Measurements from ENCODE around the gene TVP23C.
A peak's percentile ranks its signal among the peaks of the same experiment; 100 is the strongest.
"Not testable (repeated sequence)": the region's sequence is repeated elsewhere in the genome, so short reads cannot be mapped to it uniquely, and the experiment has no call there.

Gene TVP23C

GRCh38 chr17:15563375-15563857, at the start of gene TVP23C:
Gene TVP23C (minus strand): TSS chr17:15563483. CDS start chr17:15563448, 35 bp downstream.
- H3F3A ChIP-seq (ENCODE audit: insufficient read depth); H3K9ac ChIP-seq (ENCODE audit: low read length); H3K27me3 ChIP-seq (ENCODE audit: low read length); H3K36me3 ChIP-seq (ENCODE audit: low read length); H3K79me2 ChIP-seq (ENCODE audit: insufficient read depth, low read length); H3K9me2 ChIP-seq (replicated peaks; ENCODE audit: insufficient read depth, low read length); H3K27ac ChIP-seq (ENCODE audit: low read depth, low read length); H3K4me3 ChIP-seq (ENCODE audit: insufficient read depth, low read length, poor library complexity, severe bottlenecking); H3K9me3 ChIP-seq (ENCODE audit: insufficient read depth, low read length); H2AFZ ChIP-seq (ENCODE audit: low read depth, low read length, severe bottlenecking); H4K20me1 ChIP-seq (ENCODE audit: low read depth, low read length): not testable (repeated sequence)
- H3K4me2 ChIP-seq (ENCODE audit: low read depth, low read length, poor library complexity, severe bottlenecking): peak within 1 kb of the TSS; percentile 33

- not testable (repeated sequence) for H3K4me2 ChIP-seq (ENCODE audit: low read depth, low read length, poor library complexity, severe bottlenecking); H3K9me2 ChIP-seq (replicated peaks; ENCODE audit: insufficient read depth, low read length); H3K27ac ChIP-seq (ENCODE audit: low read depth, low read length); H3K36me3 ChIP-seq (ENCODE audit: low read length); H3K9me3 ChIP-seq (ENCODE audit: insufficient read depth, low read length); H4K20me1 ChIP-seq (ENCODE audit: low read depth, low read length); H3K4me3 ChIP-seq (ENCODE audit: insufficient read depth, low read length, poor library complexity, severe bottlenecking); H3F3A ChIP-seq (ENCODE audit: insufficient read depth); H3K9ac ChIP-seq (ENCODE audit: low read length); H3K27me3 ChIP-seq (ENCODE audit: low read length); H3K79me2 ChIP-seq (ENCODE audit: insufficient read depth, low read length); H2AFZ ChIP-seq (ENCODE audit: low read depth, low read length, severe bottlenecking)
These were observed 29.7 kb upstream of the TVP23C start for GRCh38 chr17:15592960-15593359.

- H3K27me3 ChIP-seq (ENCODE audit: low read length); H4K20me1 ChIP-seq (ENCODE audit: low read depth, low read length); H3K79me2 ChIP-seq (ENCODE audit: insufficient read depth, low read length); H3K9me3 ChIP-seq (ENCODE audit: insufficient read depth, low read length); H3F3A ChIP-seq (ENCODE audit: insufficient read depth); H3K9me2 ChIP-seq (replicated peaks; ENCODE audit: insufficient read depth, low read length); H2AFZ ChIP-seq (ENCODE audit: low read depth, low read length, severe bottlenecking); H3K4me2 ChIP-seq (ENCODE audit: low read depth, low read length, poor library complexity, severe bottlenecking); H3K36me3 ChIP-seq (ENCODE audit: low read length); H3K9ac ChIP-seq (ENCODE audit: low read length); H3K4me3 ChIP-seq (ENCODE audit: insufficient read depth, low read length, poor library complexity, severe bottlenecking); H3K27ac ChIP-seq (ENCODE audit: low read depth, low read length): not testable (repeated sequence)
These were observed 28.7 kb upstream of the TVP23C start for GRCh38 chr17:15591986-15592385.

- H3K36me3 ChIP-seq (ENCODE audit: low read length); H3F3A ChIP-seq (ENCODE audit: insufficient read depth); H3K79me2 ChIP-seq (ENCODE audit: insufficient read depth, low read length); H3K4me3 ChIP-seq (ENCODE audit: insufficient read depth, low read length, poor library complexity, severe bottlenecking); H3K9me3 ChIP-seq (ENCODE audit: insufficient read depth, low read length); H3K9me2 ChIP-seq (replicated peaks; ENCODE audit: insufficient read depth, low read length); H3K9ac ChIP-seq (ENCODE audit: low read length); H4K20me1 ChIP-seq (ENCODE audit: low read depth, low read length); H3K27me3 ChIP-seq (ENCODE audit: low read length); H2AFZ ChIP-seq (ENCODE audit: low read depth, low read length, severe bottlenecking); H3K27ac ChIP-seq (ENCODE audit: low read depth, low read length); H3K4me2 ChIP-seq (ENCODE audit: low read depth, low read length, poor library complexity, severe bottlenecking): not testable (repeated sequence)
These were observed 27.6 kb upstream of the TVP23C start for GRCh38 chr17:15590844-15591243.

GRCh38 chr17:15589544-15590536, 26.6 kb upstream of the TVP23C start:
- peak overlapping the region; percentile 54; the same call in 1 of the 2 replicates for H3K27ac ChIP-seq (ENCODE audit: low read depth, low read length)

GRCh38 chr17:15588017-15588416, 24.7 kb upstream of the TVP23C start:
- H3K9me2 ChIP-seq (replicated peaks; ENCODE audit: insufficient read depth, low read length); H3K36me3 ChIP-seq (ENCODE audit: low read length); H3K27me3 ChIP-seq (ENCODE audit: low read length); H2AFZ ChIP-seq (ENCODE audit: low read depth, low read length, severe bottlenecking); H3K9ac ChIP-seq (ENCODE audit: low read length); H3K79me2 ChIP-seq (ENCODE audit: insufficient read depth, low read length); H3K4me3 ChIP-seq (ENCODE audit: insufficient read depth, low read length, poor library complexity, severe bottlenecking); H3K27ac ChIP-seq (ENCODE audit: low read depth, low read length); H3K9me3 ChIP-seq (ENCODE audit: insufficient read depth, low read length); H3F3A ChIP-seq (ENCODE audit: insufficient read depth); H3K4me2 ChIP-seq (ENCODE audit: low read depth, low read length, poor library complexity, severe bottlenecking); H4K20me1 ChIP-seq (ENCODE audit: low read depth, low read length): not testable (repeated sequence)

More at GRCh38 chr17:15589544-15590536, 26.6 kb upstream of the TVP23C start:
- H3K9me3 ChIP-seq (ENCODE audit: insufficient read depth, low read length); H3K4me3 ChIP-seq (ENCODE audit: insufficient read depth, low read length, poor library complexity, severe bottlenecking); H3F3A ChIP-seq (ENCODE audit: insufficient read depth); H3K79me2 ChIP-seq (ENCODE audit: insufficient read depth, low read length); H3K9me2 ChIP-seq (replicated peaks; ENCODE audit: insufficient read depth, low read length); H4K20me1 ChIP-seq (ENCODE audit: low read depth, low read length); H3K36me3 ChIP-seq (ENCODE audit: low read length); H3K9ac ChIP-seq (ENCODE audit: low read length); H2AFZ ChIP-seq (ENCODE audit: low read depth, low read length, severe bottlenecking); H3K27me3 ChIP-seq (ENCODE audit: low read length): not testable (repeated sequence)
- peak overlapping the region; percentile 63 for H3K4me2 ChIP-seq (ENCODE audit: low read depth, low read length, poor library complexity, severe bottlenecking)

- not testable (repeated sequence) for H3K9me2 ChIP-seq (replicated peaks; ENCODE audit: insufficient read depth, low read length); H3F3A ChIP-seq (ENCODE audit: insufficient read depth); H3K27ac ChIP-seq (ENCODE audit: low read depth, low read length); H3K4me3 ChIP-seq (ENCODE audit: insufficient read depth, low read length, poor library complexity, severe bottlenecking); H3K79me2 ChIP-seq (ENCODE audit: insufficient read depth, low read length); H3K9ac ChIP-seq (ENCODE audit: low read length); H2AFZ ChIP-seq (ENCODE audit: low read depth, low read length, severe bottlenecking); H3K36me3 ChIP-seq (ENCODE audit: low read length); H3K4me2 ChIP-seq (ENCODE audit: low read depth, low read length, poor library complexity, severe bottlenecking); H4K20me1 ChIP-seq (ENCODE audit: low read depth, low read length); H3K9me3 ChIP-seq (ENCODE audit: insufficient read depth, low read length); H3K27me3 ChIP-seq (ENCODE audit: low read length)
These were observed 20.0 kb upstream of the TVP23C start for GRCh38 chr17:15583313-15583712.

GRCh38 chr17:15581462-15581861, 18.2 kb upstream of the TVP23C start:
- not testable (repeated sequence) for H3K9me2 ChIP-seq (replicated peaks; ENCODE audit: insufficient read depth, low read length); H3K4me3 ChIP-seq (ENCODE audit: insufficient read depth, low read length, poor library complexity, severe bottlenecking); H2AFZ ChIP-seq (ENCODE audit: low read depth, low read length, severe bottlenecking); H3K4me2 ChIP-seq (ENCODE audit: low read depth, low read length, poor library complexity, severe bottlenecking); H3K27me3 ChIP-seq (ENCODE audit: low read length); H4K20me1 ChIP-seq (ENCODE audit: low read depth, low read length); H3K79me2 ChIP-seq (ENCODE audit: insufficient read depth, low read length); H3K9ac ChIP-seq (ENCODE audit: low read length); H3K36me3 ChIP-seq (ENCODE audit: low read length); H3K27ac ChIP-seq (ENCODE audit: low read depth, low read length); H3K9me3 ChIP-seq (ENCODE audit: insufficient read depth, low read length); H3F3A ChIP-seq (ENCODE audit: insufficient read depth)
